Stomach (tissue), 9 donors: ENCODE measurements around the gene WDR3. TPM values are rescaled to one million over a fixed set of nuclear protein-coding genes. Genes with fewer than 3 reads are reported as not detected.
A peak's percentile ranks its signal among the peaks of the same experiment; 100 is the strongest.

Experiments
- DNase-seq, 2 donors: peaks; one replicate each; pipeline versions ENCODE4 v3.0.0 to v3.0.0-alpha.2; 2013 to 2019
- H3K27ac ChIP-seq, 5 donors: fragments of 200-600 bp in 4 of 5; sonication (generic) in 4 of 5; one replicate each; pipeline ENCODE4 v1.5.1; 2013 to 2019; ENCODE audit warnings: mild to moderate bottlenecking in 1 of 5, moderate library complexity in 1 of 5
- H3K27me3 ChIP-seq, 3 donors: fragments of 200-600 bp; sonication (generic); one replicate each; pipeline ENCODE4 v1.5.1; 2017 to 2019; ENCODE audit warnings: mixed run types in 1 of 3
- H3K36me3 ChIP-seq, 4 donors: fragments of 200-600 bp; sonication (generic); 1 replicate in 3 of 4; 2 replicates in 1 of 4; pipeline ENCODE4 v1.5.1; 2016 to 2019
- H3K4me1 ChIP-seq, 4 donors: fragments of 200-600 bp; sonication (generic); one replicate each; pipeline ENCODE4 v1.5.1; 2016 to 2019
- H3K4me3 ChIP-seq, 4 donors: fragments of 200-600 bp; sonication (generic) in 3 of 4; one replicate each; pipeline ENCODE4 v1.5.1; 2016 to 2019; ENCODE audit warnings: mild to moderate bottlenecking in 1 of 4
- H3K9me3 ChIP-seq, 4 donors: fragments of 200-600 bp; sonication (generic); one replicate each; pipeline ENCODE4 v1.5.1; 2016 to 2019
- EP300 ChIP-seq: sonication (generic); formaldehyde crosslinking; IDR thresholded peaks from one replicate; pipeline ENCODE4 v1.6.1; 2017; ENCODE audit warnings: antibody characterized with exemption
- POLR2A ChIP-seq, 4 donors: fragments of 450-650 bp; IDR thresholded peaks; one replicate each; pipeline ENCODE4 v1.6.1; 2016; ENCODE audit warnings: antibody characterized with exemption in 4 of 4, control low read depth in 2 of 4, mild to moderate bottlenecking in 1 of 4, moderate library complexity in 1 of 4
- POLR2AphosphoS5 ChIP-seq, 3 donors: sonication (generic); formaldehyde crosslinking; IDR thresholded peaks; one replicate each; pipeline ENCODE4 v1.6.1; 2016; ENCODE audit warnings: antibody characterized with exemption in 3 of 3
- WGBS, 5 donors: extraction: QIAGEN DNeasy Blood & Tissue Kit in 3 of 5; methylation state at CpG; one replicate each; pipeline versions ENCODE4 v1.1.5 to v1.1.7; 2013 to 2018; 5-methylcytosine and 5-hydroxymethylcytosine counted together
- intact Hi-C: fragments of 100-400 bp; cut with DNase I; formaldehyde crosslinking; loops from one replicate; pipeline ENCODE4 v1.15.1; 2023; ENCODE audit warnings: low total_unique reads
- polyA plus RNA-seq, 3 donors: library from polyadenylated mRNA; stranded (reverse); fragments of 200-250 nt; gene quantifications; one replicate each; pipeline ENCODE4 v1.2.3, GENCODE V29; 2013
- total RNA-seq, 5 donors: library from RNA; depleted of rRNA; stranded (reverse); fragments of >200 nt; gene quantifications; one replicate each; pipeline versions ENCODE4 v1.1.0 to v1.2.3, GENCODE V29; 2014 to 2016
- TF ChIP-seq, protein P1 (sequence below), 7 experiments: fragments of 450-650 bp in 4 of 7; fragments of 200-600 bp in 3 of 7; sonication (generic) in 3 of 7; IDR thresholded peaks; one replicate each; pipeline ENCODE4 v1.5.1; 2016 to 2019; ENCODE audit warnings: antibody characterized with exemption in 7 of 7, control low read depth in 2 of 7, mild to moderate bottlenecking in 1 of 7
- donor health status: healthy with polysubstance abuse.
- donor health status: Bipolar disorder and iron deficiency.
- donor health status: healthy.

Gene WDR3
- total and polyA plus RNA-seq, 8 donors = 1.4 to 16.9 (median 4.0) TPM; not detected in 1

- H3K36me3 ChIP-seq = peaks cover 0 to 6% (median 2%) of the 10 kb centered on the region in 4 donors
- H3K27me3 ChIP-seq = no peaks in the 10 kb centered on the region
- no peak overlapping the region for H3K4me3 ChIP-seq
- TF ChIP-seq, protein P1, sequence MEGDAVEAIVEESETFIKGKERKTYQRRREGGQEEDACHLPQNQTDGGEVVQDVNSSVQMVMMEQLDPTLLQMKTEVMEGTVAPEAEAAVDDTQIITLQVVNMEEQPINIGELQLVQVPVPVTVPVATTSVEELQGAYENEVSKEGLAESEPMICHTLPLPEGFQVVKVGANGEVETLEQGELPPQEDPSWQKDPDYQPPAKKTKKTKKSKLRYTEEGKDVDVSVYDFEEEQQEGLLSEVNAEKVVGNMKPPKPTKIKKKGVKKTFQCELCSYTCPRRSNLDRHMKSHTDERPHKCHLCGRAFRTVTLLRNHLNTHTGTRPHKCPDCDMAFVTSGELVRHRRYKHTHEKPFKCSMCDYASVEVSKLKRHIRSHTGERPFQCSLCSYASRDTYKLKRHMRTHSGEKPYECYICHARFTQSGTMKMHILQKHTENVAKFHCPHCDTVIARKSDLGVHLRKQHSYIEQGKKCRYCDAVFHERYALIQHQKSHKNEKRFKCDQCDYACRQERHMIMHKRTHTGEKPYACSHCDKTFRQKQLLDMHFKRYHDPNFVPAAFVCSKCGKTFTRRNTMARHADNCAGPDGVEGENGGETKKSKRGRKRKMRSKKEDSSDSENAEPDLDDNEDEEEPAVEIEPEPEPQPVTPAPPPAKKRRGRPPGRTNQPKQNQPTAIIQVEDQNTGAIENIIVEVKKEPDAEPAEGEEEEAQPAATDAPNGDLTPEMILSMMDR (IDR thresholded peaks at IDR 0.05) = no peak
- TF ChIP-seq POLR2AphosphoS5 (IDR thresholded peaks at IDR 0.05) (no peak), EP300 (no peak), POLR2A (IDR thresholded peaks at IDR 0.05) (no peak)
- H3K27ac ChIP-seq = no peak overlapping the region
- no peak for DNase-seq
- no peaks in the 10 kb centered on the region for H3K9me3 ChIP-seq
- peaks cover 16 to 34% (median 22%) of the 10 kb centered on the region in 4 donors for H3K4me1 ChIP-seq
- intact Hi-C loops = no loop called here
- 84 to 98% (median 90%) methylated on average over 3 of the region's 3 CpGs for WGBS, 5 donors
These were observed 3.6 kb upstream of the WDR3 start for GRCh38 chr1:117925981-117926380.

DNA sequence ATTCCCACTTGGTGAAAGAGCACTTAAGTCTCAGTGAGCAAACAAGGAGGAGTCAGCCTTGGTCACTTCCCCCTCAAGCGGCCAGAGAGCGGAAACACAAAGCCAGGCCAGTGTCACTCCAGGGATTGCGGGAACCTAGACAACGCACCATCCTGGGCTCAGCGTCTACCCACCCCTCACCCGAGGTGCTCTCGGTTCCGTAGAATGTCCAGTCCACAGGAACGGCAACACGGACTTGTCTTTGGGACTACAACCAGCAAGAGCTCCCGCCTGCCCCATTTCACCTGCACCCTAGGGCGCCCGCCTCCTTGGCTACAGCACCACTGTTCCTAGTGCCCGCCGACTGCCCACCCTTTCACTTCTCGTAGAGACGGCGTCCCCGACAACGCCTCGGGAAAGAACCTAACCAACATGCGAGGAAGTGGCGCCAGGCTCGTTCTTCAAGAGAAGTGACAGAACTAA, 627 bp upstream of the WDR3 start:
- no peaks in the 10 kb centered on the region for H3K9me3 ChIP-seq
- peaks cover 0 to 11% (median 6%) of the 10 kb centered on the region in 4 donors for H3K36me3 ChIP-seq
- TF ChIP-seq POLR2AphosphoS5 (IDR thresholded peaks at IDR 0.05) = peak in 2 of 3 donors; percentile 28 to 61
- no peak for TF ChIP-seq EP300
- no peak for TF ChIP-seq POLR2A (IDR thresholded peaks at IDR 0.05)
- TF ChIP-seq, protein P1 (IDR thresholded peaks at IDR 0.05) = no peak
- peak overlapping the region; percentile 86 to 98 (median 94) for H3K4me3 ChIP-seq
- peak; percentile 54 to 86 for DNase-seq
- WGBS, 5 donors = 0 to 1% (median 0%) methylated on average over 18 to 24 of the region's 24 CpGs
- no peaks in the 10 kb centered on the region for H3K27me3 ChIP-seq
- H3K4me1 ChIP-seq = peaks cover 23 to 58% (median 33%) of the 10 kb centered on the region in 4 donors
- peak overlapping the region; percentile 89 to 95 (median 90) for H3K27ac ChIP-seq
- intact Hi-C loops = no loop called here

DNA sequence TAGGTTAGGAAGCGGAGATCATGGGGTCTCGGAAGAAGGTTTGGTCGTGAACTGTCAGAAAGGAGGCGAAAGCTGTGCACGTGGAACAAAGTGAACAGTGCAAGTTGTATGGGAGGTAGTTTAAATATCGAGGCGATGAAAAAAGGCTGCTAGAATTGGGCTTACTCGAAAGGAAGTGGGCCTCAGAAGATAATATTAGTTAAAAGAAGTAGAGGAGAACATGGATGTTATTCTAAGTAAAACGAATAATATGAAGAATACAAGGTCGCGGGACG, 571 bp downstream of the WDR3 start:
- WGBS, 5 donors = 0 to 1% (median 1%) methylated on average over 12 of the region's 12 CpGs
- TF ChIP-seq, protein P1 (IDR thresholded peaks at IDR 0.05) = no peak
- TF ChIP-seq POLR2A (IDR thresholded peaks at IDR 0.05) (no peak), EP300 (no peak)

DNA sequence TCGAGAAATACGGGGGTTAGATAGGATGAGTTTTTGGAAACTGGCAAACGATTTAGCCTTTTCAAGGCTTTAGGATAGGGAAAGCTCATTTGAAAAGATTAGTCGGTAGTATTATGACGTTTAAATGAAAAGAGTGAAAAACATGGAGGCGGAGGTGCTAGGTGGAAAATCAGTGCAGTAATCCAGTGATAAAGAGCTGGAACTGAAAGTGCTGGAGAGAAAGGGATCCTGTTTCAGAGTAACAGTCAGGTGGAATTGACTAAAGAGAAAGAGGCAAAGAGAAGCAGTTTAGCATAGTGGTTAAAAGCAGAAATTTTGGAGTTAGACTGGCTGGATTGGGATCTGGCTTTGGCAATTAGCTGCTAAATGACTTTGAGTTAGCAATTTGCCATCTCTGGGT, 945 bp downstream of the WDR3 start:
- Histone ChIP-seq H3K4me1 (peaks cover 23 to 58% (median 33%) of the 10 kb centered on the region in 4 donors), H3K27ac (peak overlapping the region in 4 of 5 donors; percentile 89 to 95 (median 90)), H3K4me3 (peak overlapping the region; percentile 86 to 98 (median 94)), H3K36me3 (peaks cover 0 to 25% (median 18%) of the 10 kb centered on the region in 4 donors), H3K9me3 (no peaks in the 10 kb centered on the region), H3K27me3 (no peaks in the 10 kb centered on the region)
- TF ChIP-seq, protein P1 (IDR thresholded peaks at IDR 0.05) = no peak
- no peak for TF ChIP-seq POLR2A (IDR thresholded peaks at IDR 0.05)
- TF ChIP-seq EP300 = no peak
- TF ChIP-seq POLR2AphosphoS5 (IDR thresholded peaks at IDR 0.05) = no peak
- DNase-seq = peak in 1 of 2 donors; percentile 15
- intact Hi-C loops = no loop called here
- WGBS, 5 donors = 1 to 4% (median 3%) methylated on average over 6 of the region's 6 CpGs

More for the DNA sequence above, 571 bp downstream of the WDR3 start:
- no peaks in the 10 kb centered on the region for H3K27me3 ChIP-seq
- intact Hi-C loops = no loop called here
- peak overlapping the region; percentile 86 to 98 (median 94) for H3K4me3 ChIP-seq
- no peak for DNase-seq
- peak overlapping the region in 4 of 5 donors; percentile 89 to 95 (median 90) for H3K27ac ChIP-seq
- H3K36me3 ChIP-seq = peaks cover 0 to 21% (median 16%) of the 10 kb centered on the region in 4 donors
- H3K4me1 ChIP-seq = peaks cover 23 to 58% (median 33%) of the 10 kb centered on the region in 4 donors
- no peaks in the 10 kb centered on the region for H3K9me3 ChIP-seq
